HL-60 (cell line): Measurements from ENCODE around the gene CREB3.

Experiments
- DNase-seq, 2 experiments: peaks; one replicate each; pipeline ENCODE4 v3.0.0-alpha.2; 2010 to 2020; ENCODE audit warnings: low read depth in 1 of 2, low spot score in 1 of 2
- H3K27ac ChIP-seq: fragments of 250-450 bp; sonication (Bioruptor Pico); replicated peaks from 2 replicates; pipeline ENCODE4 v1.5.1; 2020; ENCODE audit warnings: mild to moderate bottlenecking, moderate library complexity
- H3K27me3 ChIP-seq: fragments of 250-450 bp; sonication (Bioruptor Pico); 2 replicates; pipeline ENCODE4 v1.5.1; 2021; ENCODE audit warnings: mild to moderate bottlenecking, moderate library complexity; ENCODE audit not compliant: insufficient read depth, poor library complexity, severe bottlenecking
- H3K4me3 ChIP-seq: replicated peaks from 2 replicates; pipeline ENCODE4 v1.5.1; 2011; ENCODE audit warnings: mild to moderate bottlenecking, control low read depth, low read length; ENCODE audit not compliant: insufficient read depth
- CTCF ChIP-seq: IDR thresholded peaks from one replicate; pipeline ENCODE4 v1.5.1; 2011; ENCODE audit warnings: low read length, control low read depth, inconsistent platforms; ENCODE audit not compliant: insufficient read depth
- GABPA ChIP-seq: IDR thresholded peaks from 2 replicates; pipeline ENCODE4 v1.6.1; 2012; ENCODE audit warnings: low read depth
- POLR2AphosphoS5 ChIP-seq: IDR thresholded peaks from 2 replicates; pipeline ENCODE4 v1.6.1; 2012; ENCODE audit warnings: low read depth
- SPI1 ChIP-seq: IDR thresholded peaks from 2 replicates; pipeline ENCODE4 v1.6.1; 2012; ENCODE audit warnings: low read depth, mild to moderate bottlenecking, borderline replicate concordance
- TF ChIP-seq, protein P1 (sequence below): IDR thresholded peaks from 2 replicates; pipeline ENCODE4 v1.6.1; 2012; ENCODE audit warnings: low read depth; ENCODE audit not compliant: insufficient replicate concordance

CREB3 gene

DNA sequence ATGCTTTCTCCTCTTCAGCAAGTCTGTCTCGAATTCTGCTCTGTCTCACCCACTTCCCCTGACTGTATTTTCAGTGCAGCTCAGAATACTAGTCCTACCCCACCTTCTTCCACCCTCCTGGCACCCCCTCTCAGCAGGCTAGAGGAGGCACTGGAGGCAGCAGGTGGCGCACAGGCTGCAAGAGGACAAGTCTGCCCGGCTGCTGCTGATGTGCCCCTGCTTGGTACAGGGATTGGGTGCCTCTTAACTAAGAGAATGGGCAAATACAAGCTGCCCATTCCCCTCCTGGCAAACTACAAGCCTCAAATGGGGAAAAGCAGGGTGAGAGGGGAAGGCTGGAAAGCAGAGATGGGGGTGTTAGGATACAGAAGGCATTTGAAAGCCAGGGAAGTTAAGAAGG, 5.5 kb upstream of the CREB3 start:
- Histone ChIP-seq H3K4me3 (no peak overlapping the region), H3K27me3 (no peaks in the 10 kb centered on the region), H3K27ac (peak overlapping the region; percentile 16)
- DNase-seq, result peak in 1 of 2 experiments; percentile 56
- TF ChIP-seq GABPA (no peak), CTCF (peak; percentile 2), POLR2AphosphoS5 (no peak)
- TF ChIP-seq, protein P1, sequence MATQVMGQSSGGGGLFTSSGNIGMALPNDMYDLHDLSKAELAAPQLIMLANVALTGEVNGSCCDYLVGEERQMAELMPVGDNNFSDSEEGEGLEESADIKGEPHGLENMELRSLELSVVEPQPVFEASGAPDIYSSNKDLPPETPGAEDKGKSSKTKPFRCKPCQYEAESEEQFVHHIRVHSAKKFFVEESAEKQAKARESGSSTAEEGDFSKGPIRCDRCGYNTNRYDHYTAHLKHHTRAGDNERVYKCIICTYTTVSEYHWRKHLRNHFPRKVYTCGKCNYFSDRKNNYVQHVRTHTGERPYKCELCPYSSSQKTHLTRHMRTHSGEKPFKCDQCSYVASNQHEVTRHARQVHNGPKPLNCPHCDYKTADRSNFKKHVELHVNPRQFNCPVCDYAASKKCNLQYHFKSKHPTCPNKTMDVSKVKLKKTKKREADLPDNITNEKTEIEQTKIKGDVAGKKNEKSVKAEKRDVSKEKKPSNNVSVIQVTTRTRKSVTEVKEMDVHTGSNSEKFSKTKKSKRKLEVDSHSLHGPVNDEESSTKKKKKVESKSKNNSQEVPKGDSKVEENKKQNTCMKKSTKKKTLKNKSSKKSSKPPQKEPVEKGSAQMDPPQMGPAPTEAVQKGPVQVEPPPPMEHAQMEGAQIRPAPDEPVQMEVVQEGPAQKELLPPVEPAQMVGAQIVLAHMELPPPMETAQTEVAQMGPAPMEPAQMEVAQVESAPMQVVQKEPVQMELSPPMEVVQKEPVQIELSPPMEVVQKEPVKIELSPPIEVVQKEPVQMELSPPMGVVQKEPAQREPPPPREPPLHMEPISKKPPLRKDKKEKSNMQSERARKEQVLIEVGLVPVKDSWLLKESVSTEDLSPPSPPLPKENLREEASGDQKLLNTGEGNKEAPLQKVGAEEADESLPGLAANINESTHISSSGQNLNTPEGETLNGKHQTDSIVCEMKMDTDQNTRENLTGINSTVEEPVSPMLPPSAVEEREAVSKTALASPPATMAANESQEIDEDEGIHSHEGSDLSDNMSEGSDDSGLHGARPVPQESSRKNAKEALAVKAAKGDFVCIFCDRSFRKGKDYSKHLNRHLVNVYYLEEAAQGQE, result no peak

DNA sequence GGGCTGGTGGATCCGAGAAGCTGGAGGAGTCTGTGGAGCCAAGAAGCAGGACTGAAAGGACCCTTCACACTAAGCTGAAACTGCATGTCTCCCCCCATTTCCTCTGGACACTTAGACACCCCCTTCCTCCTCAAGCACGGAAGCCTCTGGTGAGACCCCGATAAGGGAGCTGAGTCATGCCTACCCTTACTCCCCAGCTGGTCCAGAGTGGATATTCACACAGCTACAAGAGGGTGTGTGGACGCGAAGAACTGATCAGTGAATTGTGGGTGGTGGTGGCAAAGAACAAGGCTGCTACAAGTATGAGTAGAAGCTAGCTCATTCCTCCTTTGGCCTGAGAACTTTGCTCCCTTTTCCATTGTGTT, 4.8 kb upstream of the CREB3 start:
- DNase-seq, result no peak
- H3K4me3 ChIP-seq, result peak overlapping the region; percentile 20; the same call in 1 of the 2 replicates
- no peaks in the 10 kb centered on the region for H3K27me3 ChIP-seq
- no peak for TF ChIP-seq SPI1
- TF ChIP-seq GABPA, result no peak
- no peak for TF ChIP-seq CTCF
- TF ChIP-seq POLR2AphosphoS5, result no peak
- TF ChIP-seq, protein P1, result no peak
- peak overlapping the region; percentile 68 for H3K27ac ChIP-seq

- peak overlapping the region; percentile 68 for H3K27ac ChIP-seq
- DNase-seq, result peak; percentile 59 to 86
- H3K4me3 ChIP-seq, result peak overlapping the region; percentile 20
- no peak for TF ChIP-seq GABPA
- TF ChIP-seq POLR2AphosphoS5, result peak; percentile 46; the same call in 1 of the 2 replicates
- no peak for TF ChIP-seq SPI1
- TF ChIP-seq, protein P1, result no peak
- no peak for TF ChIP-seq CTCF
- no peaks in the 10 kb centered on the region for H3K27me3 ChIP-seq
Measured at GRCh38 chr9:35728041-35728971, 4.2 kb upstream of the CREB3 start.
